HG02571 (cell line): Measurements from ENCODE around the gene DCC.

Source experiments
- ATAC-seq: cut with Tn5 transposase; IDR thresholded peaks from one replicate; pipeline ENCODE4 v1.9.1; 2021; ENCODE audit warnings: mild to moderate bottlenecking, moderate library complexity; ENCODE audit not compliant: unreplicated experiment

DCC gene

DNA sequence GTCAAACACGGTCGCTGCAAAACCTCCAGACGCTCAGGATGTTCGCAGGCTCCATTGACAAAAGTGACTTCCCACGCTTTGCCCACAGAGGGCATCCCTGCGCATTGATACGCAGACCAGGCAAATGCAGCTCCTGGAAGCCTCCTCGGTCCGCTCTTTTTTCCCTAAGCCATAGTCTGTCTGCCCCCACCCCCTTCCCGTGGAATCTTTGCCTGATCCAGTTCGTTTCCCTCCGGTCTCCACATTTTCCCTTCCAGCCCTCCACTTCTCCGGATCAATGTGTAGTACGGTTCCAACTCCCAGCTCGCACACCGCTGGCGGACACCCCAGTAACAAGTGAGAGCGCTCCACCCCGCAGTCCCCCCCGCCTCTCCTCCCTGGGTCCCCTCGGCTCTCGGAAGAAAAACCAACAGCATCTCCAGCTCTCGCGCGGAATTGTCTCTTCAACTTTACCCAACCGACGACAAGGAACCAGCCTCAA, at the start of gene DCC:
TSS of gene DCC (plus strand) at position 307 of the 481 bp plus-strand sequence. CDS start 591 bp downstream, outside the sequence.
- ATAC-seq, result no peak

DNA sequence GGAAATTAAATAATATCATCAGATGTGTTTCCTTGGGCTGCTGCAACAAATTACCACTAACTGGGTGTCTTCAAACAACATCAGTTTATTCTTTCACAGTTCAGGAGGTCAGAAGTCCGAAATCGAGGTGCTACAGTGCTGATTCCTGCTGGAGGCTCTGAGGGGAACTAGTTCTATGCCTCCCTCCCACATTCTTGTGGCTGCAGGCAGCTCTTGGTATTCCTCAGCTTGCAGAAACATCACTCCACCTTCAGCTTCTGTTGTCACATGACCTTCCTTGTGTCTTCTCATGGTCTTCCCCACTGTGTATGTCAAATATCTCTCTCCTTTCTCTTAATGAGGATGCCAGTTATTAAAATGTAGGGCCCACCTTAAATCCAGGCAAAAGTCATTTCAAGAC, 29.3 kb upstream of the DCC start:
- ATAC-seq, result no peak

DNA sequence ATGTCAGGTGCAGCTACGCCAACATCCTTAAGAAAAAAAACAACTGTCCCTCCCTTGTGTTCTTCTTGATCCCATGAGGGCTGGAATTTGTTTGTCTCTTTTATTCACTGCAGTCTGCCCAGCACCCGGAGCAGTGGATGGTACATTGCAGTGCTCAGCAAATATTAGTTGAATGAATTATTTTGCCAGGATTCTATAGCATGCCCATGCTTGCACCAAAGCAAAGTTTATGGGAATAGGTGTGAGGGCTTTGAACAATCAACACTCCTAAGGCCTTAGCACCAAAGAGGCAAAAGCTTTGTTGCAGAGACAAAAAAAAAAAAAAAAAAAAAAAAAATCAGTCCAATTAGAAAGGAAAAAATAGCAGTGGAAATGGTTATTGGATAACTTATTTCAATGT, 28.7 kb upstream of the DCC start:
- no peak for ATAC-seq

GRCh38 chr18:52312346-52312745, 27.7 kb upstream of the DCC start:
- ATAC-seq, result no peak

- ATAC-seq, result no peak
Measured at GRCh38 chr18:52313213-52313612, 26.8 kb upstream of the DCC start.

DNA sequence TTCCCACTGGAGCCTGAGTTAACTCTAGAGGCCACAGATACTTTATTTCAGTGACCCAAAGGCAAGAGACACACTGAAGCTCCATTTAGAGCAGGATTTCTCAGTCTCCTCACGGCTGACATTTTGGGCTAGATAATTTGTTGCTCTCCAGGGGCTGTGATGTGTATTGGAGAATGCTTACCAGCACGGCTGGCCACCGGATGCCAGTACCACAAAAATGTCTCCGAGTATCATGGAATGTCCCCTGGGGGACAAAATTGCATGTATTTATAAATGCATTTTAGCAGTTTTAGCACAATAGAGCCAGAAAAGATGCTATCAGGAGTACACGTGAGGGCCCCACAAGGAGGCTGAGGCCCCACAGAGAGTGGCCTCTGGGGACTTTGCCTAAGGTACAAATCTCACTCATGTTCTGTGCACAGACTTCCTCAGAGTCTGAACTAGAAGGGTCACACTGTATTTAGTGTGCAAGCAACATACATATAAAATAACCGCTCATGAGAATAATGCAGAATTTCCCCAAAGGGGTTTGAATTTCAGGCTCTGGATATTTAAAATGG, 20.5 kb upstream of the DCC start:
- no peak for ATAC-seq

DNA sequence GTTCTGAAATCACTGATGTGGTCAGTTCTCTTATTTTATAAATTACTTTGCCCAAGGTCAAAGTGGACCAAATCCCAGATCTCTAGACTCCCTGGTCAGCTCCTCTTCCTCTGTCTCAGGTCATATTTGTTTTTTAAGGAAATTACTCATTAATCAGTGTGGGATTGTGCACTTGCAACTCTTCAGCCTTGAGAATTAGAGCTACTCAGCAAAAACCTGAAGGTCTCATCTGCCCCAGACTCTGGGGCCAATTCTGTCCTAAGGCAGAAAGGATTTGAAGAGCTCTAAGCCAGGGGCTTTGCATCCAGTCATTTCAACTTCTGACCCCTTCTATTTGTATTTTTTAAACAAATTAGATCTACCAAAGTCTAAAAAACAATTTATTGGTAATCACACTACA, 17.7 kb upstream of the DCC start:
- ATAC-seq, result no peak

- ATAC-seq, result no peak
Measured at GRCh38 chr18:52323802-52324201, 16.2 kb upstream of the DCC start.

GRCh38 chr18:52325997-52326396, 14.0 kb upstream of the DCC start:
- no peak for ATAC-seq

DNA sequence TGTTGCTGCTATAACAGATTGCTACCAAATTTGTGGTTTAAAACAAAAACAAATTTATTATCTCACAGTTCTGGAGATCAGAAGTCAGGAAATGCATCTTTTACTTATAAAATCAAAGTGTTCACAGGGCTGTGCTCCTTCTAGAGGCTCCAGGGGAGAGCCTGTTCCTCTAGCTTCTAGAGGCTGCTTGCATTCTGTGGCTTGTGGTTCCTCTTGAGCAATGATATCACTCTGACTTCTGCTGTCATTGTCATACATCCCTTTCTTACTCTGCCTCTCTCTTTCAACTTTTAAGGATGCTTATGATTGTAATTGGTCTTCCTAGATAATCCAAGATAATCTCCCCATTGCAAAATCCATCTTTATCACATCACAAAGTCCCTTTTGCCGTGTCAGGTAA, 6.1 kb upstream of the DCC start:
- ATAC-seq, result no peak

- no peak for ATAC-seq
Measured at GRCh38 chr18:52334307-52334706, 5.7 kb upstream of the DCC start.

DNA sequence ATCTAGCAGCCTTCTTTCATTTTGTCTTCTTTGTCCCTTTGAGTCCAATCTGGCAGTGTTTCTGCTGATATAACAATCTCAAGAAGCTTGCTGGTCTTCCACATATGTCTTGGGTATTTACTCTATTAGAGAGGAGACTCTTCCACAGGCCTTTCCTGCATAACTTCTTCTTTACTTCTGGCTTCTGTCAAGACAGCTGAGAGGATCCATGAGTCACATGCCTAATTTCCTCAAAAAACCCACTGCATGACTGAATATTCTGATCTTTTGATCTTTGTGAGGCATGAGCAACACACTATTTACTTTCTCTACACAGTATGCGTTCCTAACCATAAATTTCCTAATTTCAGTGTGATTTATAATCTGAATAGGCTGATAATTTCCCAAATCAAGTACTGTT, 5.1 kb upstream of the DCC start:
- ATAC-seq, result no peak

DNA sequence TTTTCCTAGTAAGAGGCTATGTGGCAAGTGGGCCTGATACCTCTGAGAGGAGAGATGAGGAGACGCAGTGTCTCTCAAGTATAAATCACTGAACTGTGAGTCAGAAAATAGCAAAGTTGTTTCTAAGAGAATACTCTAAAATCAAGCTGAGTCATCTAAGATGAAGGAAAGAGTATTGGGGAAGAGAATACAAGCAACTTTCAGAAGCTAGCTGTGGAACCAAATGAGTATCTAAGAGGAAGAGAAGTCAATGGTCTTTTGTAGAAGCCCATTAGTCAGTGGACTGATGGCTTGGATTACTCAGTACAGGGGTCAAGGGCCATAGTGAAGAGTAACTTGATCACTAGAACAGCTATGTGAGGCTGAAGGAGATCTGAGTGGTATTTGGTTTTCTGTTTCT, 2.7 kb upstream of the DCC start:
- ATAC-seq, result no peak

GRCh38 chr18:52340406-52341102, 557 bp downstream of the DCC start:
- no peak for ATAC-seq

- ATAC-seq, result no peak
Measured at GRCh38 chr18:52341103-52341432, 1.1 kb downstream of the DCC start.

DNA sequence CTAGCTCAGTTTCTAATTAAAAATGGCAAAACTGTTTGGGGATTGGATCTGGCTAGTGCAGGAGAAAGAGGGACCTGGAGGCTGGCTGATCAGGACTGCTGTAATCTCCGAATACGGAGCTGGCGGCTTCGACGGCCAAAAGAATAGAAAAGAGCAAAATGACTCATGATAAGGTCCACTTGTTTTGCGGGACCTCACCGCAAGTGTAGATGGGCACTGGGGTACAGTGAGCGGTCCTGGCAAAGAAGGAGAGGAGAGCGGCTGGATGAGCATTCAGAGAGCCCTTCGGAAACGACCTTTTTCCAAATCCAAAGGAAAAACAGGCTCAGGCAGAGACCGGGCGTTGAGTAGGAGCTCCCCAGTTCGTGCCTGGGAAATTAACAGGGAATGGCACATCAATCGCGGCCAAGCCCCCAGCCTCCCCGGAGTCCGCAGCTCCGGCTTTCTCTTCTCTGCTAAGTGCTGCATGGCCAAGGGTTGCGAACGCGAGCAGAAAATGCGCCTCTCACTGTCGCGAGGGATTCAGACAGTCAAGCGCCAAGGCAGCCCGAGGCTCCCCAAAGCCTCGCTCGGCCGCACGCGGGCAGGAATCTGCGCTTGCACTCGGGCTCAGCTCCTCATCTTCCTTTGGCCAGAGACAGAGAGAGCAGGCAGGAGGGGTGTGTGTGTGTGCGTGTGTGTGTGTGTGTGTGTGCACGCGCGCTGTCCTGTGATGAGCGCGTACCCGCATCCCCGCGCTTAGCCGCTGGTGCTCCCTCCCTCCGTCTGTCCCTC, 1.8 kb downstream of the DCC start:
- no peak for ATAC-seq

DNA sequence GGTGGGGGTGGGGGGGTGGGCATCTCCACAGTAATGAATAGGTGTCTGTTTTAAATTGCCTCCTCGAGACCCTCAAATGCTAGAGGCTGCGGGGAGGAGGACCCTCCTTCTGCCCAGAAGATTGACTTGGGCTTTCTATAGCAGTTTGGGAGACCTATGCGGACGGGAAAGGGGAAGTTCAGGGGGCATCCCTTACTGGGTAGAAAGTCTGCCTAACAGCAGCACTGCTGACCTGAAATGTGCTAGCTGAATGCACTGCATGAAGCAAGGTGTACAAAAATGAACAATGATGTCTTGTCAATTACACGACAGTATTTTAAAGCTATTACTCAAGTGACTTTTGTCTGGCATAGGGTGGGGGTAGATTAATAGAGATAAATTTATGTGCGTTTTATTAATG, 2.5 kb downstream of the DCC start:
- ATAC-seq, result no peak

DNA sequence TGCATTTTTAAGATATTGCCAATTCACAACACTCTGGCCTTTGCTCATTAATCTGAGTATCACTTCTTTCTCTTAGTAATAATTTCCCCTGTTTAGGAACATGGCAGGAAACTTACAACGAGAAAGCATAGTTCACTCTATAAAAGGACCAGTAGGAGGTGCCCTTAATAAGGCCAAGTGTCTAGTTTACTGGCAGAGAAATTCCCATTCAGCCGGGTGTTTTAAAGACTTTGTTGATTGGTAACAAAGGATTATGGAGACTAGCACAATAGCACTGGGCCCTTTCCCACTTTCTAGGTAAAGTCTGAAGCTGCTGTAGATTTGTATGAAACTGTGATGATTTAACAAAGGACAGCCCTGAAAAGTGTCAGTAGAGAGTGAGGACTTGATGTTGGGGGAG, 3.1 kb downstream of the DCC start:
- ATAC-seq, result no peak

DNA sequence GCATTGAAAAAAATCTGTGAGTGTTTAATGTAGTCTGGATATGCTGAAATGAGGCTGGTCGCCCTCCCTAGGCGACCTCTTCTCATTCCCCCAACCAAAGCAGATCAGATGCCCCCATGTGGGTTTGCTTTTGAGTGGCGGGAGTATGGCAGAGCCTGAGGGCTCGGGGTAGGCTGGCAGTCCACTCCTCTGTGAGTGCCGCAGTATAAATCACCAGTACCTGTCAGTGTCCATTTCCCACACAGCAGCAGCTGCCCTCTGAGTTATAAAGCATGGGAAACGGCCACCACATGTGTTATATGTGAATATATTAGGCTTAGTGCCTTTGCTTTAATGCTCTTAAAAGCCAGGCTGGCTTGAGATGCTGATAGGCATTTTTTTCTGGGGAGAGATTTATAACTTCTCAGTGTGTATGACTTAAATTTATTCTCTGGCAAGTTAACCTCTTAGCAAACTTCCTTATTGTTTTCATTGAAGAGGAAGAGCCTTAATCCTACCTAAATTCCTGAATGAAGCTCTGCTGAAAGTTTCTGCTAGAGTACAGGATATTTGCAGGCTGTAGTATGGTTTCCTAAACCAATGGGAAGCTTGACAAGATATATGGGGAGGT, 3.8 kb downstream of the DCC start:
- no peak for ATAC-seq

- no peak for ATAC-seq
Measured at GRCh38 chr18:52344881-52345280, 4.9 kb downstream of the DCC start.

DNA sequence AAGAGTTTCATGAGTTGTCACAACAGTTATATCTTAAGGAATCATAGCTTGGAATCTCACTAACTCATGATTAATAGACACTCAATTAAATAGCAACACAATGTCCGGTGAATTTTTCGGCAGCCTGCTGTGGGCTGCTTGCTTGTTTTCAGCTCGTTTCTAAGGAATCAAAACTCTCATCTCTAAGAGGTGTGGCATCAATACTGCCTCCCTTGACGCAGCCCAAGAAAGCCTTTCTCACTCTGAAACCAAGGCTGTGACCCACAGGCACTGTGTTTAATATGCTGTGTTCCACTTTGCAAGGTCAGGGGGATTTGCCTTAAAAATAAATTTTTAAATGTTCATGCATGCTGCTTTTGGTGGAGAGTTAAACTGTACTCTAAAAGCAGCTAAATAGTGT, 5.4 kb downstream of the DCC start:
- ATAC-seq, result no peak

DNA sequence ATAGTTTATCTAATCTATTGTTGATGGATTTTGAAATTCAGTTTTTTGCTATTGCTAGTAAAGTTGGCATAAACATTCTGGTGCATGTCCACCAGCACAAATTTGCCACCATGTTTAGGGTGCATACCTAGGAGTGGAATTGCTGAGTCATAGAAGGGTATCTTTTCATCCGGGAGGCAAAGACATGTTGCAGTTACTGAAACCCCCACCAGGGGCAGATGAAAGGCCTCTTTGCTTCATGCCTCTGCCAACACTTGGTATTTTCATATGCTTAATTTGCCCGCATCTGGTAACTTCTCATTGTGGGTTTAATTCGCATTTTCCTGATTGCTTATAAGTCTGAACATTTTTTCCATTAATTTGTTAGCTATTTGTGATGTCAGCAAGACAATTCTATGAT, 8.2 kb downstream of the DCC start:
- ATAC-seq, result no peak
